IMR-90 (cell line): ENCODE results near the gene FOXP4. TPM values are rescaled to one million over a fixed set of nuclear protein-coding genes. Genes with fewer than 3 reads are reported as not detected.

Source experiments
- ATAC-seq: fragments of 200-7000 bp; cut with Tn5 transposase; 2 replicates; pipeline ENCODE4 v1.9.1; 2020; ENCODE audit warnings: low read depth, mild to moderate bottlenecking, moderate library complexity
- BruUV-seq: library from RNA; stranded (reverse); fragments of 400-500 nt; replicated peaks from 2 replicates; lab custom pipeline; 2021; lab: Mats Ljungman, UMichigan
- CTCF ChIA-PET: fragments of 300-600 bp; formaldehyde crosslinking; extraction: SDS; loops from one replicate; lab custom pipeline; 2021; ENCODE audit warnings: antibody characterized with exemption; lab: Yijun Ruan, JAX
- POLR2A ChIA-PET: fragments of 300-600 bp; sonication (Branson Sonifier 250); formaldehyde crosslinking; loops from one replicate; lab custom pipeline; 2022; ENCODE audit warnings: antibody characterized with exemption; ENCODE audit not compliant: unreplicated experiment; lab: Charles Lee
- DNase-seq: peaks from one replicate; pipeline ENCODE4 v3.0.0; 2013
- H2AFZ ChIP-seq: replicated peaks from 2 replicates; pipeline ENCODE3; 2013; ENCODE audit warnings: low read length, mild to moderate bottlenecking; ENCODE audit not compliant: poor library complexity
- H2AK5ac ChIP-seq: 2 replicates; pipeline ENCODE4 v1.6.1; 2013; ENCODE audit warnings: low read depth, low read length, inconsistent platforms
- H2AK9ac ChIP-seq: replicated peaks from 2 replicates; pipeline ENCODE3; 2013; ENCODE audit warnings: mild to moderate bottlenecking, low read depth, low read length, moderate library complexity; ENCODE audit not compliant: poor library complexity
- H2BK120ac ChIP-seq: 2 replicates; pipeline ENCODE4 v1.6.1; 2013; ENCODE audit warnings: low read depth, low read length, inconsistent platforms
- H2BK15ac ChIP-seq: 3 replicates; pipeline ENCODE4 v1.6.1; 2013; ENCODE audit warnings: low read depth, low read length, inconsistent platforms
- H2BK20ac ChIP-seq: 2 replicates; pipeline ENCODE4 v1.6.1; 2013; ENCODE audit warnings: low read depth, mild to moderate bottlenecking, inconsistent platforms, low read length, moderate library complexity
- H2BK5ac ChIP-seq: 2 replicates; pipeline ENCODE4 v1.6.1; 2013; ENCODE audit warnings: mild to moderate bottlenecking, low read depth, low read length, inconsistent platforms; ENCODE audit not compliant: poor library complexity, severe bottlenecking
- H3K14ac ChIP-seq: replicated peaks from 2 replicates; pipeline ENCODE4 v1.6.1; 2013; ENCODE audit warnings: low read depth, low read length, inconsistent platforms
- H3K18ac ChIP-seq: 2 replicates; pipeline ENCODE4 v1.6.1; 2013; ENCODE audit warnings: low read depth, low read length, control low read depth
- H3K23ac ChIP-seq: 2 replicates; pipeline ENCODE4 v1.6.1; 2013; ENCODE audit warnings: low read depth, low read length, inconsistent platforms
- H3K27ac ChIP-seq: 2 replicates; pipeline ENCODE4 v1.5.1; 2013; ENCODE audit warnings: mild to moderate bottlenecking, control low read depth, low read length; ENCODE audit not compliant: insufficient read depth
- H3K27me3 ChIP-seq: 2 replicates; pipeline ENCODE4 v1.6.1; 2013; ENCODE audit warnings: low read length; ENCODE audit not compliant: control insufficient read depth, insufficient read depth
- H3K36me3 ChIP-seq: 2 replicates; pipeline ENCODE4 v1.6.1; 2013; ENCODE audit warnings: low read length, mixed read lengths; ENCODE audit not compliant: control insufficient read depth, insufficient read depth
- H3K4ac ChIP-seq: 2 replicates; pipeline ENCODE4 v1.6.1; 2013; ENCODE audit warnings: low read depth, low read length, inconsistent platforms
- H3K4me1 ChIP-seq: 2 replicates; pipeline ENCODE4 v1.6.1; 2013; ENCODE audit warnings: low read length, mixed read lengths; ENCODE audit not compliant: control insufficient read depth, insufficient read depth
- H3K4me2 ChIP-seq: 2 replicates; pipeline ENCODE4 v1.6.1; 2013; ENCODE audit warnings: low read depth, mild to moderate bottlenecking, control low read depth, low read length, moderate library complexity
- H3K4me3 ChIP-seq: 2 replicates; pipeline ENCODE4 v1.5.1; 2013; ENCODE audit warnings: low read depth, mild to moderate bottlenecking, control low read depth, low read length, moderate library complexity; ENCODE audit not compliant: insufficient read depth
- H3K56ac ChIP-seq: 2 replicates; pipeline ENCODE4 v1.6.1; 2013; ENCODE audit warnings: low read length, inconsistent platforms; ENCODE audit not compliant: insufficient read depth; ENCODE audit errors: extremely low read depth
- H3K79me1 ChIP-seq, 2 experiments: 2 replicates each; pipeline ENCODE4 v1.6.1; 2013; ENCODE audit warnings: low read length in 2 of 2, inconsistent platforms in 1 of 2, low read depth in 1 of 2
- H3K9ac ChIP-seq: 2 replicates; pipeline ENCODE4 v1.6.1; 2013; ENCODE audit warnings: low read depth, low read length, control low read depth
- H3K9me1 ChIP-seq: 2 replicates; pipeline ENCODE4 v1.6.1; 2013; ENCODE audit warnings: low read length, inconsistent platforms; ENCODE audit not compliant: insufficient read depth
- H3K9me3 ChIP-seq: 2 replicates; pipeline ENCODE4 v1.6.1; 2013; ENCODE audit warnings: low read length; ENCODE audit not compliant: control insufficient read depth, insufficient read depth
- H4K20me1 ChIP-seq: 2 replicates; pipeline ENCODE4 v1.6.1; 2013; ENCODE audit warnings: low read length, inconsistent platforms; ENCODE audit not compliant: insufficient read depth
- H4K5ac ChIP-seq: 2 replicates; pipeline ENCODE4 v1.6.1; 2013; ENCODE audit warnings: mild to moderate bottlenecking, low read depth, low read length, control low read depth
- H4K8ac ChIP-seq, 2 experiments: 2 replicates each; pipeline ENCODE4 v1.6.1; 2013; ENCODE audit warnings: low read depth in 2 of 2, low read length in 2 of 2, control low read depth in 1 of 2, inconsistent platforms in 1 of 2
- H4K91ac ChIP-seq: 2 replicates; pipeline ENCODE4 v1.6.1; 2013; ENCODE audit warnings: low read depth, low read length, inconsistent platforms; ENCODE audit not compliant: insufficient read depth
- CHD1 ChIP-seq: IDR thresholded peaks from 2 replicates; pipeline ENCODE4 v1.6.1; 2012; ENCODE audit warnings: low read depth, low read length, improper control_type of control experiment
- FOS ChIP-seq: fragments of 150-350 bp; IDR thresholded peaks from 2 replicates; pipeline ENCODE4 v1.6.1; 2016; ENCODE audit warnings: low read depth, low read length
- MAZ ChIP-seq: IDR thresholded peaks from 2 replicates; pipeline ENCODE4 v1.6.1; 2012; ENCODE audit warnings: low read depth, mild to moderate bottlenecking, low read length, improper control_type of control experiment, moderate library complexity, borderline replicate concordance
- NFE2L2 ChIP-seq: fragments of 150-350 bp; IDR thresholded peaks from 2 replicates; pipeline ENCODE4 v1.6.1; 2016; ENCODE audit warnings: low read depth, mild to moderate bottlenecking, low read length
- RCOR1 ChIP-seq: IDR thresholded peaks from 2 replicates; pipeline ENCODE4 v1.6.1; 2012; ENCODE audit warnings: mild to moderate bottlenecking, low read length, improper control_type of control experiment; ENCODE audit not compliant: insufficient replicate concordance
- RFX5 ChIP-seq: IDR thresholded peaks from 2 replicates; pipeline ENCODE4 v1.8.0; 2012; ENCODE audit warnings: low read depth, mild to moderate bottlenecking, low read length, moderate library complexity
- SMC3 ChIP-seq: fragments of 150-350 bp; IDR thresholded peaks from 2 replicates; pipeline ENCODE4 v1.6.1; 2016; ENCODE audit warnings: low read depth, mild to moderate bottlenecking, antibody characterized with exemption, low read length, moderate library complexity
- WGBS, 2 experiments: methylation state at CpG; one replicate each; pipeline versions ENCODE4 v1.1.5 to v1.1.7; 2013; ENCODE audit warnings: missing lambda C conversion rate in 2 of 2; ENCODE audit not compliant: insufficient read length in 1 of 2; ENCODE audit errors: extremely low coverage in 2 of 2; 5-methylcytosine and 5-hydroxymethylcytosine counted together
- dilution Hi-C: fragments of 300-500 bp; cut with HindIII; formaldehyde crosslinking; loops from one replicate; pipeline ENCODE4 v1.14.3; 2018; ENCODE audit warnings: low sequenced_read_pairs; ENCODE audit not compliant: unreplicated experiment
- in situ Hi-C: fragments of 300-500 bp; cut with MboI; formaldehyde crosslinking; loops from 3 replicates; pipeline ENCODE4 v1.14.3; 2019; ENCODE audit warnings: low sequenced_read_pairs, inconsistent platforms, mixed read lengths
- intact Hi-C: fragments of 100-400 bp; cut with micrococcal nuclease; formaldehyde crosslinking; loops from 2 replicates; pipeline ENCODE4 v1.10.0; 2022
- polyA plus RNA-seq, 3 experiments: library from polyadenylated mRNA; depleted of rRNA; stranded (reverse); fragments of >200 nt; gene quantifications; 2 replicates each; pipeline ENCODE4 v1.2.3, GENCODE V29; 2012; ENCODE audit warnings: low replicate concordance in 1 of 3
- total RNA-seq: library from RNA; depleted of rRNA; stranded (reverse); fragments of >200 nt; gene quantifications from 2 replicates; pipeline ENCODE4 v1.2.3, GENCODE V29; 2012
- TF ChIP-seq, protein P1 (sequence below): conservative IDR thresholded peaks from 2 replicates; pipeline ENCODE4 v1.5.1; 2012; ENCODE audit warnings: mild to moderate bottlenecking, low read depth, low read length, improper control_type of control experiment
- TF ChIP-seq, protein P2 (sequence below): fragments of 150-350 bp; IDR thresholded peaks from 2 replicates; pipeline ENCODE4 v1.6.1; 2016; ENCODE audit warnings: low read depth, mild to moderate bottlenecking, low read length, moderate library complexity, borderline replicate concordance

Gene FOXP4
- total and polyA plus RNA-seq, 2 of the 4 experiments (the other 2 are of a cell fraction), result 0.72 to 9.5 TPM

DNA sequence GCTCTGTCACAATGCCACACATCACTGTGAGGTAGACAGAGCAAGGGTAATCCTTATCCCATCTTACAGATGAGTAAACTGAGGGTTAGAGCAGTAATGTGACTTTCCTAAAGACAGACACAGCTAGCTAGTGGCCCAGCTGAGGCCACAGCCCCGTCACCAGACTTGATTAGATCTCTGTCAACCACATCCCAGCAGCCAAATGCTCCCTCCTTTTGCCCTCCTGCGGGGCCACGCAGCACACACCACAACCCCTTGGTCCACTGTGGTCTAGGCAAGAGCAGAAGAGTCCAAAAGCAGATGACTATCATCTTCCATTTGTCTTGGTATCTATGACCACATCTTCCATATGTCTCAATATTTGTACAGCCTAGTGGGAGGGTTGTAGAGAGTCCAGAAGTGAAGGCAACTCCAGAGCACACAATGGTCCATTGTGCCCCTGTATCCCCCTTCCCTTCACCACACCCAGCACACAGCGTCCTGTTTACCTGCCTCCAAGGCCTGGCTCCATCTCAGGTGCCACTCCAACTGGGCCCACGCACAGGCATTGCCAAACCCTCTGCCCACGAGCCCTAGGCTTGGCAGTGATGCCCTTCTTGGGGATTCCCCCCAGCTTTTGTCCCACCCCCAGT lies 47.1 kb upstream of the FOXP4 start:
- BruUV-seq, result no TSS peak
- Histone ChIP-seq H3K36me3 (no peaks in the 10 kb centered on the region), H3K9me3 (no peaks in the 10 kb centered on the region), H2BK20ac (no peak overlapping the region), H4K5ac (no peak overlapping the region), H4K91ac (no peak overlapping the region), H3K18ac (no peak overlapping the region), H2AFZ (no peak overlapping the region), H3K9me1 (no peaks in the 10 kb centered on the region), H3K9ac (no peak overlapping the region), H3K79me1 (no peaks in the 10 kb centered on the region), H2BK15ac (no peak overlapping the region), H3K14ac (no peak overlapping the region), H3K27ac (no peak overlapping the region), H4K8ac (no peak overlapping the region), H3K4me3 (no peak overlapping the region), H2AK9ac (no peak overlapping the region), H3K4ac (no peak overlapping the region), H3K4me2 (no peak overlapping the region), H2BK5ac (no peak overlapping the region), H4K20me1 (no peaks in the 10 kb centered on the region), H2AK5ac (no peak overlapping the region), H3K27me3 (peaks cover 37% of the 10 kb centered on the region), H2BK120ac (no peak overlapping the region), H3K56ac (no peak overlapping the region), H3K4me1 (peaks cover 1% of the 10 kb centered on the region), H3K23ac (no peak overlapping the region)
- WGBS, 2 experiments, result no CpG with 5 or more reads among the region's 6 CpGs
- DNase-seq (no peak), ATAC-seq (no peak)
- in situ Hi-C loops, result no loop called here
- intact Hi-C loops, result no loop called here
- dilution Hi-C loops, result no loop called here
- ChIA-PET POLR2A (no interaction called here), CTCF (interaction anchor here (0.6 kb wide), 1 partner anchor 31 kb away, joined by 3 read pairs; no protein-coding TSS in a partner anchor)
- TF ChIP-seq NFE2L2, result no peak
- no peak for TF ChIP-seq RCOR1
- no peak for TF ChIP-seq RFX5
- TF ChIP-seq, protein P1, sequence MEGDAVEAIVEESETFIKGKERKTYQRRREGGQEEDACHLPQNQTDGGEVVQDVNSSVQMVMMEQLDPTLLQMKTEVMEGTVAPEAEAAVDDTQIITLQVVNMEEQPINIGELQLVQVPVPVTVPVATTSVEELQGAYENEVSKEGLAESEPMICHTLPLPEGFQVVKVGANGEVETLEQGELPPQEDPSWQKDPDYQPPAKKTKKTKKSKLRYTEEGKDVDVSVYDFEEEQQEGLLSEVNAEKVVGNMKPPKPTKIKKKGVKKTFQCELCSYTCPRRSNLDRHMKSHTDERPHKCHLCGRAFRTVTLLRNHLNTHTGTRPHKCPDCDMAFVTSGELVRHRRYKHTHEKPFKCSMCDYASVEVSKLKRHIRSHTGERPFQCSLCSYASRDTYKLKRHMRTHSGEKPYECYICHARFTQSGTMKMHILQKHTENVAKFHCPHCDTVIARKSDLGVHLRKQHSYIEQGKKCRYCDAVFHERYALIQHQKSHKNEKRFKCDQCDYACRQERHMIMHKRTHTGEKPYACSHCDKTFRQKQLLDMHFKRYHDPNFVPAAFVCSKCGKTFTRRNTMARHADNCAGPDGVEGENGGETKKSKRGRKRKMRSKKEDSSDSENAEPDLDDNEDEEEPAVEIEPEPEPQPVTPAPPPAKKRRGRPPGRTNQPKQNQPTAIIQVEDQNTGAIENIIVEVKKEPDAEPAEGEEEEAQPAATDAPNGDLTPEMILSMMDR, result no peak
- TF ChIP-seq FOS, result no peak
- TF ChIP-seq CHD1, result no peak
- no peak for TF ChIP-seq MAZ
- TF ChIP-seq, protein P2, sequence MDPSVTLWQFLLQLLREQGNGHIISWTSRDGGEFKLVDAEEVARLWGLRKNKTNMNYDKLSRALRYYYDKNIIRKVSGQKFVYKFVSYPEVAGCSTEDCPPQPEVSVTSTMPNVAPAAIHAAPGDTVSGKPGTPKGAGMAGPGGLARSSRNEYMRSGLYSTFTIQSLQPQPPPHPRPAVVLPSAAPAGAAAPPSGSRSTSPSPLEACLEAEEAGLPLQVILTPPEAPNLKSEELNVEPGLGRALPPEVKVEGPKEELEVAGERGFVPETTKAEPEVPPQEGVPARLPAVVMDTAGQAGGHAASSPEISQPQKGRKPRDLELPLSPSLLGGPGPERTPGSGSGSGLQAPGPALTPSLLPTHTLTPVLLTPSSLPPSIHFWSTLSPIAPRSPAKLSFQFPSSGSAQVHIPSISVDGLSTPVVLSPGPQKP, result no peak
- TF ChIP-seq SMC3, result no peak
